HEK293 (cell line): ENCODE results near the gene OLA1.

Experiments
- CTCF ChIA-PET: fragments of 350-600 bp; formaldehyde crosslinking; extraction: SDS; loops from one replicate; lab custom pipeline; 2021; ENCODE audit warnings: antibody characterized with exemption; lab: Yijun Ruan, JAX
- POLR2A ChIA-PET: fragments of 300-600 bp; formaldehyde crosslinking; extraction: SDS; loops from one replicate; lab custom pipeline; 2020; ENCODE audit warnings: antibody characterized with exemption, inconsistent platforms; lab: Yijun Ruan, JAX
- H3K27ac ChIP-seq: fragments of 200-500 bp; sonication (Bioruptor generic); 2 replicates; pipeline ENCODE4 v1.5.1; 2014; ENCODE audit warnings: low read depth, low read length, control low read depth, inconsistent platforms; ENCODE audit errors: extremely low read depth
- H3K36me3 ChIP-seq, 2 experiments: fragments of 200-500 bp in 1 of 2; sonication (Bioruptor generic) in 1 of 2; 1 replicate in 1 of 2; 2 replicates in 1 of 2; pipeline ENCODE4 v1.5.1; 2014 to 2017; ENCODE audit warnings: inconsistent platforms in 2 of 2, low read length in 2 of 2; ENCODE audit not compliant: control insufficient read depth in 2 of 2, insufficient read depth in 1 of 2
- H3K4me1 ChIP-seq: fragments of 200-500 bp; sonication (Bioruptor generic); 2 replicates; pipeline ENCODE4 v1.5.1; 2014; ENCODE audit warnings: mild to moderate bottlenecking, low read length, inconsistent platforms; ENCODE audit not compliant: control insufficient read depth, insufficient read depth
- H3K4me3 ChIP-seq: 2 replicates; pipeline ENCODE4 v1.5.1; 2011; ENCODE audit warnings: low read depth, mild to moderate bottlenecking, control low read depth, low read length, moderate library complexity
- H3K9me3 ChIP-seq: fragments of 200-500 bp; sonication (Bioruptor generic); 2 replicates; pipeline ENCODE4 v1.5.1; 2014; ENCODE audit warnings: low read depth, low read length, inconsistent platforms; ENCODE audit not compliant: control insufficient read depth, insufficient read depth
- BCL6B ChIP-seq: fragments of 450-650 bp; formaldehyde crosslinking; IDR thresholded peaks from 2 replicates; pipeline ENCODE4 v1.5.1; 2017; ENCODE audit warnings: missing biosample characterization, missing genetic modification characterization
- EGR2 ChIP-seq: fragments of 450-650 bp; formaldehyde crosslinking; IDR thresholded peaks from 2 replicates; pipeline ENCODE4 v1.5.1; 2016; ENCODE audit warnings: low read depth, missing biosample characterization, missing genetic modification characterization
- IKZF3 ChIP-seq: fragments of 450-650 bp; IDR thresholded peaks from 2 replicates; pipeline ENCODE4 v1.5.0; 2018; ENCODE audit warnings: missing biosample characterization, mild to moderate bottlenecking, missing genetic modification characterization, moderate library complexity
- PRDM6 ChIP-seq: fragments of 450-650 bp; formaldehyde crosslinking; IDR thresholded peaks from 2 replicates; pipeline ENCODE4 v1.5.1; 2017; ENCODE audit warnings: missing biosample characterization, missing genetic modification characterization
- ZEB2 ChIP-seq: fragments of 450-650 bp; formaldehyde crosslinking; IDR thresholded peaks from 2 replicates; pipeline ENCODE4 v1.5.1; 2016; ENCODE audit warnings: missing biosample characterization, missing genetic modification characterization
- ZFP41 ChIP-seq: fragments of 450-650 bp; formaldehyde crosslinking; IDR thresholded peaks from 2 replicates; pipeline ENCODE4 v1.5.1; 2016; ENCODE audit warnings: missing biosample characterization, missing genetic modification characterization, borderline replicate concordance
- ZNF10 ChIP-seq: fragments of 450-650 bp; formaldehyde crosslinking; IDR thresholded peaks from 2 replicates; pipeline ENCODE4 v1.5.1; 2017; ENCODE audit warnings: missing biosample characterization, missing genetic modification characterization
- ZNF169 ChIP-seq: fragments of 450-650 bp; formaldehyde crosslinking; IDR thresholded peaks from 2 replicates; pipeline ENCODE4 v1.5.1; 2016; ENCODE audit warnings: missing biosample characterization, missing genetic modification characterization
- ZNF18 ChIP-seq: fragments of 450-650 bp; formaldehyde crosslinking; IDR thresholded peaks from 2 replicates; pipeline ENCODE4 v1.5.1; 2016; ENCODE audit warnings: missing biosample characterization, missing genetic modification characterization
- ZNF335 ChIP-seq: fragments of 450-650 bp; formaldehyde crosslinking; conservative IDR thresholded peaks from 2 replicates; pipeline ENCODE4 v1.5.1; 2016; ENCODE audit warnings: missing biosample characterization, missing genetic modification characterization
- ZNF529 ChIP-seq: fragments of 450-650 bp; formaldehyde crosslinking; IDR thresholded peaks from 2 replicates; pipeline ENCODE4 v1.5.1; 2017; ENCODE audit warnings: missing genetic modification characterization, missing biosample characterization; ENCODE audit not compliant: insufficient replicate concordance
- ZNF660 ChIP-seq: fragments of 450-650 bp; IDR thresholded peaks from 2 replicates; pipeline ENCODE4 v1.5.1; 2018; ENCODE audit warnings: missing biosample characterization, mild to moderate bottlenecking, missing genetic modification characterization
- ZNF747 ChIP-seq: fragments of 450-650 bp; formaldehyde crosslinking; IDR thresholded peaks from 2 replicates; pipeline ENCODE4 v1.5.1; 2016; ENCODE audit warnings: missing biosample characterization, missing genetic modification characterization
- ZSCAN16 ChIP-seq: fragments of 450-650 bp; formaldehyde crosslinking; IDR thresholded peaks from 2 replicates; pipeline ENCODE4 v1.5.1; 2016; ENCODE audit warnings: missing biosample characterization, missing genetic modification characterization
- ZXDB ChIP-seq: fragments of 450-650 bp; formaldehyde crosslinking; IDR thresholded peaks from 2 replicates; pipeline ENCODE4 v1.5.1; 2016; ENCODE audit warnings: missing biosample characterization, missing genetic modification characterization
- TF ChIP-seq, protein P1 (sequence below): fragments of 450-650 bp; IDR thresholded peaks from 2 replicates; pipeline ENCODE4 v1.5.1; 2018; ENCODE audit warnings: missing biosample characterization, mild to moderate bottlenecking, missing genetic modification characterization
- TF ChIP-seq, protein P2 (sequence below): fragments of 450-650 bp; formaldehyde crosslinking; IDR thresholded peaks from 2 replicates; pipeline ENCODE4 v1.5.1; 2016; ENCODE audit warnings: missing biosample characterization, missing genetic modification characterization

The OLA1 gene

DNA sequence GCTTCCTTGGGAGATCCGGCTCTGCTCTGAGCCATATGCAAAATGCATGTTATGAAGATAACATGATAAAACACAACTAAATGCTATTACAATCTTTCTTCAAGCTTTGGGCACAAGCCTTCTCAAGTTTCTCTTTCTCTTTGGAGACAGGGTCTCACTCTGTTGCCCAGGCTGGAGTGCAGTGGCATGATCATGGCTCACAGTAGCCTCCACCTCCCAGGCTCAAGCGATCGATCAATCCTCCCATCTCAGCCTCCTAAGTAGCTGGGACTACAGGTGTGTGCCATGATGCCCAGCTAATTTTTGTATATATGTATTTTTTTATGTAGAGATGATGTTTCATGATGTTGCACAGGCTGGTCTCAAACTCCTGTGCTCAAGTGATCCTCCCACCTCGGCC is 175.5 kb downstream of the OLA1 start:
- Histone ChIP-seq H3K27ac (no peak overlapping the region), H3K4me3 (no peak overlapping the region), H3K4me1 (no peaks in the 10 kb centered on the region), H3K9me3 (no peaks in the 10 kb centered on the region), H3K36me3 (peaks cover 0 to 21% of the 10 kb centered on the region in 2 experiments; a peak in 1 of 3 replicates)
- ChIA-PET CTCF (no interaction called here), POLR2A (no interaction called here)
- TF ChIP-seq IKZF3 (tag by site-specific recombination) (no peak), ZNF335 (tag by site-specific recombination) (no peak), EGR2 (no peak), ZXDB (no peak), ZNF18 (no peak), ZFP41 (no peak), ZNF529 (no peak), BCL6B (tag by site-specific recombination) (no peak), ZEB2 (tag by site-specific recombination) (no peak), ZNF747 (tag by site-specific recombination) (no peak), ZSCAN16 (no peak), ZNF169 (tag by site-specific recombination) (no peak), ZNF660 (tag by site-specific recombination) (no peak)
- TF ChIP-seq, protein P1, sequence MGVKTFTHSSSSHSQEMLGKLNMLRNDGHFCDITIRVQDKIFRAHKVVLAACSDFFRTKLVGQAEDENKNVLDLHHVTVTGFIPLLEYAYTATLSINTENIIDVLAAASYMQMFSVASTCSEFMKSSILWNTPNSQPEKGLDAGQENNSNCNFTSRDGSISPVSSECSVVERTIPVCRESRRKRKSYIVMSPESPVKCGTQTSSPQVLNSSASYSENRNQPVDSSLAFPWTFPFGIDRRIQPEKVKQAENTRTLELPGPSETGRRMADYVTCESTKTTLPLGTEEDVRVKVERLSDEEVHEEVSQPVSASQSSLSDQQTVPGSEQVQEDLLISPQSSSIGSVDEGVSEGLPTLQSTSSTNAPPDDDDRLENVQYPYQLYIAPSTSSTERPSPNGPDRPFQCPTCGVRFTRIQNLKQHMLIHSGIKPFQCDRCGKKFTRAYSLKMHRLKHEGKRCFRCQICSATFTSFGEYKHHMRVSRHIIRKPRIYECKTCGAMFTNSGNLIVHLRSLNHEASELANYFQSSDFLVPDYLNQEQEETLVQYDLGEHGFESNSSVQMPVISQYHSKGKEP: no peak
- TF ChIP-seq, protein P2, sequence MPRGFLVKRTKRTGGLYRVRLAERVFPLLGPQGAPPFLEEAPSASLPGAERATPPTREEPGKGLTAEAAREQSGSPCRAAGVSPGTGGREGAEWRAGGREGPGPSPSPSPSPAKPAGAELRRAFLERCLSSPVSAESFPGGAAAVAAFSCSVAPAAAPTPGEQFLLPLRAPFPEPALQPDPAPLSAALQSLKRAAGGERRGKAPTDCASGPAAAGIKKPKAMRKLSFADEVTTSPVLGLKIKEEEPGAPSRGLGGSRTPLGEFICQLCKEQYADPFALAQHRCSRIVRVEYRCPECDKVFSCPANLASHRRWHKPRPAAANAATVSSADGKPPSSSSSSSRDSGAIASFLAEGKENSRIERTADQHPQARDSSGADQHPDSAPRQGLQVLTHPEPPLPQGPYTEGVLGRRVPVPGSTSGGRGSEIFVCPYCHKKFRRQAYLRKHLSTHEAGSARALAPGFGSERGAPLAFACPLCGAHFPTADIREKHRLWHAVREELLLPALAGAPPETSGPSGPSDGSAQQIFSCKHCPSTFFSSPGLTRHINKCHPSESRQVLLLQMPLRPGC: no peak

GRCh38 chr2:174072069-174072468 is 176.3 kb downstream of the OLA1 start:
- H3K27ac ChIP-seq: no peak overlapping the region
- ChIA-PET POLR2A (no interaction called here), CTCF (interaction anchor here (0.6 kb wide), 1 partner anchor 10 kb away, joined by 3 read pairs; no protein-coding TSS in a partner anchor)
- no peaks in the 10 kb centered on the region for H3K9me3 ChIP-seq
- H3K4me3 ChIP-seq: no peak overlapping the region
- TF ChIP-seq PRDM6 (tag by site-specific recombination) (0 out of 2 replicates have a peak, but pooled peaks have one; percentile 41), ZNF10 (tag by site-specific recombination) (no peak)
- TF ChIP-seq, all 188 proteins: peak for 1
- H3K4me1 ChIP-seq: no peaks in the 10 kb centered on the region
- peaks cover 0 to 21% of the 10 kb centered on the region in 2 experiments; a peak in 1 of 3 replicates for H3K36me3 ChIP-seq
